DOHH2 (cell line): ENCODE data around the gene ABHD1.

ENCODE experiments used
- H3F3A ChIP-seq: fragments of 200-600 bp; sonication (generic), shearing (Covaris generic); 2 replicates; pipeline ENCODE4 v1.6.0; 2016; ENCODE audit warnings: antibody characterized with exemption, mild to moderate bottlenecking; ENCODE audit not compliant: control insufficient read depth, insufficient read depth
- H3K27ac ChIP-seq: fragments of 200-600 bp; sonication (generic); 2 replicates; pipeline ENCODE4 v1.5.1; 2014; ENCODE audit warnings: low read depth, mild to moderate bottlenecking, low read length, moderate library complexity
- H3K27me3 ChIP-seq: fragments of 200-600 bp; sonication (generic); 2 replicates; pipeline ENCODE4 v1.6.1; 2014; ENCODE audit warnings: mild to moderate bottlenecking, low read length, mixed read lengths; ENCODE audit not compliant: control insufficient read depth
- H3K36me3 ChIP-seq: fragments of 200-600 bp; sonication (generic); 2 replicates; pipeline ENCODE4 v1.6.1; 2014; ENCODE audit warnings: mild to moderate bottlenecking, low read length, moderate library complexity, mixed read lengths; ENCODE audit not compliant: control insufficient read depth
- H3K4me1 ChIP-seq: fragments of 200-600 bp; sonication (generic); 2 replicates; pipeline ENCODE4 v1.6.1; 2014; ENCODE audit warnings: mild to moderate bottlenecking, low read length, mixed read lengths; ENCODE audit not compliant: control insufficient read depth
- H3K4me2 ChIP-seq: fragments of 200-600 bp; sonication (generic); 2 replicates; pipeline ENCODE4 v1.6.0; 2014; ENCODE audit warnings: mild to moderate bottlenecking, low read length, moderate library complexity
- H3K4me3 ChIP-seq: fragments of 200-600 bp; sonication (generic); 2 replicates; pipeline ENCODE4 v1.5.1; 2014; ENCODE audit warnings: mild to moderate bottlenecking, low read length, mixed read lengths
- H3K79me2 ChIP-seq: fragments of 200-600 bp; sonication (generic); 2 replicates; pipeline ENCODE4 v1.6.1; 2014; ENCODE audit warnings: mild to moderate bottlenecking, low read length, mixed read lengths; ENCODE audit not compliant: control insufficient read depth
- H3K9me2 ChIP-seq: fragments of 200-600 bp; sonication (generic); replicated peaks from 2 replicates; pipeline ENCODE4 v1.6.1; 2014; ENCODE audit warnings: mild to moderate bottlenecking, low read length, mixed read lengths; ENCODE audit not compliant: control insufficient read depth
- H3K9me3 ChIP-seq: fragments of 200-600 bp; sonication (generic); 2 replicates; pipeline ENCODE4 v1.6.1; 2014; ENCODE audit warnings: antibody characterized with exemption, low read length, mixed read lengths; ENCODE audit not compliant: control insufficient read depth, insufficient read depth
- H4K20me1 ChIP-seq: fragments of 200-600 bp; sonication (generic); 2 replicates; pipeline ENCODE4 v1.6.0; 2014; ENCODE audit warnings: low read depth, mild to moderate bottlenecking, antibody characterized with exemption, low read length, moderate library complexity; ENCODE audit not compliant: control insufficient read depth, insufficient read depth
- CTCF ChIP-seq: fragments of 200-600 bp; sonication (generic); IDR thresholded peaks from one replicate; pipeline ENCODE4 v1.5.1; 2014; ENCODE audit warnings: antibody characterized with exemption, mild to moderate bottlenecking, low read depth, low read length; ENCODE audit not compliant: poor library complexity, severe bottlenecking
- EZH2phosphoT487 ChIP-seq: fragments of 200-600 bp; sonication (generic); IDR thresholded peaks from 2 replicates; pipeline ENCODE4 v1.6.1; 2017; ENCODE audit warnings: borderline replicate concordance, mild to moderate bottlenecking, antibody characterized with exemption, low read length, moderate library complexity, mixed read lengths

ABHD1 gene

GRCh38 chr2:27093430-27094352 is 29.9 kb upstream of the ABHD1 start:
- peaks cover 11% of the 10 kb centered on the region for H3K4me1 ChIP-seq
- H3K79me2 ChIP-seq = no peaks in the 10 kb centered on the region
- H3K27ac ChIP-seq = no peak overlapping the region
- no peak for TF ChIP-seq EZH2phosphoT487
- no peak for TF ChIP-seq CTCF
- H3K9me2 ChIP-seq = no peaks in the 10 kb centered on the region
- no peaks in the 10 kb centered on the region for H3K9me3 ChIP-seq
- no peaks in the 10 kb centered on the region for H3K27me3 ChIP-seq
- no peak overlapping the region for H3K4me2 ChIP-seq
- H3K4me3 ChIP-seq = no peak overlapping the region
- H3K36me3 ChIP-seq = no peaks in the 10 kb centered on the region
- no peaks in the 10 kb centered on the region for H4K20me1 ChIP-seq
- no peaks in the 10 kb centered on the region for H3F3A ChIP-seq

GRCh38 chr2:27094353-27094984 is 29.1 kb upstream of the ABHD1 start:
- no peaks in the 10 kb centered on the region for H3K9me3 ChIP-seq
- H3K79me2 ChIP-seq = no peaks in the 10 kb centered on the region
- H3K4me2 ChIP-seq = no peak overlapping the region
- H3K4me1 ChIP-seq = peaks cover 11% of the 10 kb centered on the region
- H3K4me3 ChIP-seq = no peak overlapping the region
- H3K27me3 ChIP-seq = no peaks in the 10 kb centered on the region
- no peaks in the 10 kb centered on the region for H3F3A ChIP-seq
- no peaks in the 10 kb centered on the region for H3K9me2 ChIP-seq
- H4K20me1 ChIP-seq = no peaks in the 10 kb centered on the region
- H3K36me3 ChIP-seq = no peaks in the 10 kb centered on the region
- TF ChIP-seq CTCF (no peak), EZH2phosphoT487 (no peak)
- no peak overlapping the region for H3K27ac ChIP-seq

GRCh38 chr2:27095427-27095744 is 28.2 kb upstream of the ABHD1 start:
- H3K4me2 ChIP-seq = no peak overlapping the region
- no peaks in the 10 kb centered on the region for H3K36me3 ChIP-seq
- no peaks in the 10 kb centered on the region for H4K20me1 ChIP-seq
- H3K27me3 ChIP-seq = no peaks in the 10 kb centered on the region
- no peaks in the 10 kb centered on the region for H3K9me2 ChIP-seq
- no peaks in the 10 kb centered on the region for H3F3A ChIP-seq
- H3K4me1 ChIP-seq = peaks cover 11% of the 10 kb centered on the region
- no peaks in the 10 kb centered on the region for H3K9me3 ChIP-seq
- H3K4me3 ChIP-seq = no peak overlapping the region
- H3K27ac ChIP-seq = no peak overlapping the region
- TF ChIP-seq CTCF (no peak), EZH2phosphoT487 (no peak)
- no peaks in the 10 kb centered on the region for H3K79me2 ChIP-seq
